Coronary artery (tissue), 2 donors: ENCODE results near the gene MMP21.

Experiments
- DNase-seq: peaks from one replicate; pipeline ENCODE4 v3.0.0-alpha.2; 2017; ENCODE audit warnings: low spot score
- H3K27ac ChIP-seq, 2 donors: fragments of 200-600 bp; sonication (generic); one replicate each; pipeline ENCODE4 v1.5.1; 2016 to 2019
- H3K4me3 ChIP-seq: fragments of 200-600 bp; sonication (generic); 2 replicates; pipeline ENCODE4 v1.5.1; 2016; ENCODE audit warnings: mild to moderate bottlenecking, moderate library complexity
- CTCF ChIP-seq: fragments of 200-600 bp; sonication (generic); IDR thresholded peaks from one replicate; pipeline ENCODE4 v1.5.1; 2019; ENCODE audit warnings: antibody characterized with exemption

Gene MMP21

GRCh38 chr10:125792342-125793300 is 17.0 kb upstream of the MMP21 start:
- no peak for TF ChIP-seq CTCF
- Histone ChIP-seq H3K4me3 (no peak overlapping the region), H3K27ac (no peak overlapping the region)
- DNase-seq, result peak; percentile 68

- no peak for TF ChIP-seq CTCF
- Histone ChIP-seq H3K4me3 (no peak overlapping the region), H3K27ac (no peak overlapping the region)
- peak; percentile 59 for DNase-seq
Measured at GRCh38 chr10:125788156-125789034, 12.8 kb upstream of the MMP21 start.

- H3K4me3 ChIP-seq, result no peak overlapping the region
- no peak for TF ChIP-seq CTCF
- DNase-seq, result peak; percentile 62
- H3K27ac ChIP-seq, result no peak overlapping the region
Measured at GRCh38 chr10:125785791-125786190, 10.2 kb upstream of the MMP21 start.

GRCh38 chr10:125783957-125784356 is 8.3 kb upstream of the MMP21 start:
- Histone ChIP-seq H3K4me3 (no peak overlapping the region), H3K27ac (no peak overlapping the region)
- DNase-seq, result peak; percentile 9
- no peak for TF ChIP-seq CTCF

GRCh38 chr10:125783408-125783807 is 7.8 kb upstream of the MMP21 start:
- H3K4me3 ChIP-seq, result no peak overlapping the region
- DNase-seq, result peak; percentile 57
- TF ChIP-seq CTCF, result no peak
- H3K27ac ChIP-seq, result no peak overlapping the region

GRCh38 chr10:125782616-125783015 is 7.0 kb upstream of the MMP21 start:
- peak; percentile 50 for DNase-seq
- Histone ChIP-seq H3K4me3 (no peak overlapping the region), H3K27ac (no peak overlapping the region)
- TF ChIP-seq CTCF, result no peak
